ENCODE measurements around the gene SVBP. TPM values are rescaled to one million over a fixed set of nuclear protein-coding genes. Genes with fewer than 3 reads are reported as not detected.

Gene SVBP
- total and polyA plus RNA-seq, 4 experiments from 2014 or later: 20.4 to 48.0 (median 31.1) TPM

- H3K4me3 Mint-ChIP-seq: no peak overlapping the region
- POLR2A ChIA-PET (ENCODE audit: partially characterized antibody): no interaction called here
- no peaks in the 10 kb centered on the region for H3K4me1 Mint-ChIP-seq
- Histone ChIP-seq H3K4me3 (ENCODE audit: low read length in 2 of 2) (no peak overlapping the region), H3K4me1 (ENCODE audit: insufficient read depth, low read length) (no peaks in the 10 kb centered on the region), H3K27me3 (ENCODE audit: insufficient read depth, low read length) (no peaks in the 10 kb centered on the region), H3K27ac (ENCODE audit: low read depth, low read length) (no peak overlapping the region), H3K36me3 (ENCODE audit: insufficient read depth, low read length) (no peaks in the 10 kb centered on the region), H3K9me3 (ENCODE audit: control insufficient read depth in 1 of 2, low read length in 2 of 2) (no peaks in the 10 kb centered on the region)
- CTCF ChIA-PET (ENCODE audit: partially characterized antibody): interaction anchor here (1.1 kb wide), 1 partner anchor 12 kb away, joined by 4 read pairs; the partner anchor contains the start of gene ZNF691
- DNase-seq: no peak
- peaks cover 0 to 23% of the 10 kb centered on the region in 2 donors for H3K36me3 Mint-ChIP-seq
- no peaks in the 10 kb centered on the region for H3K27me3 Mint-ChIP-seq
- intact Hi-C loops (cut with micrococcal nuclease): no loop called here
- H3K9me3 Mint-ChIP-seq: no peaks in the 10 kb centered on the region
- no peak overlapping the region for H3K27ac Mint-ChIP-seq
Measured at GRCh38 chr1:42833981-42834380, 16.8 kb upstream of the SVBP start.

- Mint-ChIP-seq H3K36me3 (peaks cover 0 to 23% of the 10 kb centered on the region in 2 donors), H3K4me1 (no peaks in the 10 kb centered on the region), H3K9me3 (no peaks in the 10 kb centered on the region), H3K4me3 (no peak overlapping the region), H3K27me3 (no peaks in the 10 kb centered on the region), H3K27ac (no peak overlapping the region)
- ChIA-PET CTCF (ENCODE audit: partially characterized antibody) (interaction anchor here (1.1 kb wide), 1 partner anchor 13 kb away, joined by 4 read pairs; the partner anchor contains the start of gene ZNF691), POLR2A (ENCODE audit: partially characterized antibody) (interaction anchor here (2.4 kb wide), 1 partner anchor 14 kb away, joined by 8 read pairs; the partner anchor contains the start of gene ZNF691)
- no peak for DNase-seq
- intact Hi-C loops (cut with micrococcal nuclease): no loop called here
- no peaks in the 10 kb centered on the region for H3K27me3 ChIP-seq (ENCODE audit: insufficient read depth, low read length)
- no peaks in the 10 kb centered on the region for H3K9me3 ChIP-seq (ENCODE audit: control insufficient read depth in 1 of 2, low read length in 2 of 2)
- H3K36me3 ChIP-seq (ENCODE audit: insufficient read depth, low read length): no peaks in the 10 kb centered on the region
- H3K27ac ChIP-seq (ENCODE audit: low read depth, low read length): no peak overlapping the region
- no peak overlapping the region for H3K4me3 ChIP-seq (ENCODE audit: low read length in 2 of 2)
- H3K4me1 ChIP-seq (ENCODE audit: insufficient read depth, low read length): no peaks in the 10 kb centered on the region
Measured at GRCh38 chr1:42832641-42833240, 15.5 kb upstream of the SVBP start.

GRCh38 chr1:42831273-42831672, 14.1 kb upstream of the SVBP start:
- Histone ChIP-seq H3K36me3 (ENCODE audit: insufficient read depth, low read length) (no peaks in the 10 kb centered on the region), H3K27me3 (ENCODE audit: insufficient read depth, low read length) (no peaks in the 10 kb centered on the region), H3K9me3 (ENCODE audit: control insufficient read depth in 1 of 2, low read length in 2 of 2) (no peaks in the 10 kb centered on the region), H3K4me1 (ENCODE audit: insufficient read depth, low read length) (no peaks in the 10 kb centered on the region), H3K4me3 (ENCODE audit: low read length in 2 of 2) (no peak overlapping the region), H3K27ac (ENCODE audit: low read depth, low read length) (no peak overlapping the region)
- H3K27ac Mint-ChIP-seq: no peak overlapping the region
- H3K9me3 Mint-ChIP-seq: no peaks in the 10 kb centered on the region
- H3K36me3 Mint-ChIP-seq: peaks cover 0 to 23% of the 10 kb centered on the region in 2 donors
- H3K4me3 Mint-ChIP-seq: no peak overlapping the region
- ChIA-PET POLR2A (ENCODE audit: partially characterized antibody) (interaction anchor here (2.4 kb wide), 1 partner anchor 16 kb away, joined by 8 read pairs; the partner anchor contains the start of gene ZNF691), CTCF (ENCODE audit: partially characterized antibody) (interaction anchor here (0.6 to 1.9 kb wide), 4 partner anchors 9 to 200 kb away, joined by 3 to 6 read pairs (median 3); partner anchors contain the start of gene ZNF691)
- intact Hi-C loops (cut with micrococcal nuclease): no loop called here
- H3K4me1 Mint-ChIP-seq: no peaks in the 10 kb centered on the region
- no peaks in the 10 kb centered on the region for H3K27me3 Mint-ChIP-seq
- no peak for DNase-seq

- H3K4me3 ChIP-seq (ENCODE audit: low read length in 2 of 2): no peak overlapping the region
- H3K36me3 ChIP-seq (ENCODE audit: insufficient read depth, low read length): no peaks in the 10 kb centered on the region
- POLR2A ChIA-PET (ENCODE audit: partially characterized antibody): no interaction called here
- H3K27ac ChIP-seq (ENCODE audit: low read depth, low read length): no peak overlapping the region
- intact Hi-C loops (cut with micrococcal nuclease): no loop called here
- CTCF ChIA-PET (ENCODE audit: partially characterized antibody): interaction anchor here (0.6 to 1.9 kb wide), 3 partner anchors 10 to 201 kb away, joined by 3 to 6 read pairs (median 3); partner anchors contain the start of gene ZNF691
- H3K27ac Mint-ChIP-seq: no peak overlapping the region
- no peaks in the 10 kb centered on the region for H3K27me3 Mint-ChIP-seq
- no peaks in the 10 kb centered on the region for H3K27me3 ChIP-seq (ENCODE audit: insufficient read depth, low read length)
- H3K9me3 ChIP-seq (ENCODE audit: control insufficient read depth in 1 of 2, low read length in 2 of 2): no peaks in the 10 kb centered on the region
- no peaks in the 10 kb centered on the region for H3K4me1 Mint-ChIP-seq
- no peaks in the 10 kb centered on the region for H3K4me1 ChIP-seq (ENCODE audit: insufficient read depth, low read length)
- H3K36me3 Mint-ChIP-seq: peaks cover 0 to 16% of the 10 kb centered on the region in 2 donors
- DNase-seq: no peak
- no peaks in the 10 kb centered on the region for H3K9me3 Mint-ChIP-seq
- no peak overlapping the region for H3K4me3 Mint-ChIP-seq
Measured at GRCh38 chr1:42830631-42831030, 13.4 kb upstream of the SVBP start.

- Mint-ChIP-seq H3K27me3 (no peaks in the 10 kb centered on the region), H3K4me3 (no peak overlapping the region), H3K9me3 (no peaks in the 10 kb centered on the region), H3K36me3 (peaks cover 0 to 7% of the 10 kb centered on the region in 2 donors), H3K4me1 (peaks cover 0 to 3% (median 0%) of the 10 kb centered on the region in 4 donors), H3K27ac (peak overlapping the region in 1 of 7 donors; percentile 25)
- Histone ChIP-seq H3K27me3 (ENCODE audit: insufficient read depth, low read length) (no peaks in the 10 kb centered on the region), H3K9me3 (ENCODE audit: control insufficient read depth in 1 of 2, low read length in 2 of 2) (no peaks in the 10 kb centered on the region), H3K27ac (ENCODE audit: low read depth, low read length) (no peak overlapping the region), H3K4me1 (ENCODE audit: insufficient read depth, low read length) (no peaks in the 10 kb centered on the region), H3K4me3 (ENCODE audit: low read length in 2 of 2) (no peak overlapping the region), H3K36me3 (ENCODE audit: insufficient read depth, low read length) (no peaks in the 10 kb centered on the region)
- no peak for DNase-seq
- ChIA-PET CTCF (ENCODE audit: partially characterized antibody) (interaction anchor here (0.9 to 1.3 kb wide), 2 partner anchors 89 to 248 kb away, joined by 3 read pairs; no protein-coding TSS in a partner anchor), POLR2A (ENCODE audit: partially characterized antibody) (no interaction called here)
- intact Hi-C loops (cut with micrococcal nuclease): no loop called here
Measured at GRCh38 chr1:42825036-42825851, 8.0 kb upstream of the SVBP start.

- Histone ChIP-seq H3K4me3 (ENCODE audit: low read length in 2 of 2) (no peak overlapping the region), H3K4me1 (ENCODE audit: insufficient read depth, low read length) (no peaks in the 10 kb centered on the region), H3K9me3 (ENCODE audit: control insufficient read depth in 1 of 2, low read length in 2 of 2) (no peaks in the 10 kb centered on the region), H3K36me3 (ENCODE audit: insufficient read depth, low read length) (no peaks in the 10 kb centered on the region), H3K27me3 (ENCODE audit: insufficient read depth, low read length) (no peaks in the 10 kb centered on the region), H3K27ac (ENCODE audit: low read depth, low read length) (no peak overlapping the region)
- no peak overlapping the region for H3K27ac Mint-ChIP-seq
- H3K36me3 Mint-ChIP-seq: peaks cover 0 to 2% of the 10 kb centered on the region in 2 donors
- no peaks in the 10 kb centered on the region for H3K9me3 Mint-ChIP-seq
- peaks cover 0 to 4% (median 4%) of the 10 kb centered on the region in 4 donors for H3K4me1 Mint-ChIP-seq
- H3K4me3 Mint-ChIP-seq: no peak overlapping the region
- POLR2A ChIA-PET (ENCODE audit: partially characterized antibody): interaction anchor here (1.0 kb wide), 1 partner anchor 58 kb away, joined by 3 read pairs; the partner anchor contains the start of genes C1orf50 and P3H1
- DNase-seq: no peak
- no peaks in the 10 kb centered on the region for H3K27me3 Mint-ChIP-seq
- intact Hi-C loops (cut with micrococcal nuclease): no loop called here
- CTCF ChIA-PET (ENCODE audit: partially characterized antibody): interaction anchor here (1.2 to 1.3 kb wide), 2 partner anchors 46 to 249 kb away, joined by 3 read pairs; no protein-coding TSS in a partner anchor
Measured at GRCh38 chr1:42824481-42825035, 7.4 kb upstream of the SVBP start.
